ENCODE results near the gene FAM47E. TPM values are rescaled to one million over a fixed set of nuclear protein-coding genes. Genes with fewer than 3 reads are reported as not detected.

The FAM47E gene, protein sequence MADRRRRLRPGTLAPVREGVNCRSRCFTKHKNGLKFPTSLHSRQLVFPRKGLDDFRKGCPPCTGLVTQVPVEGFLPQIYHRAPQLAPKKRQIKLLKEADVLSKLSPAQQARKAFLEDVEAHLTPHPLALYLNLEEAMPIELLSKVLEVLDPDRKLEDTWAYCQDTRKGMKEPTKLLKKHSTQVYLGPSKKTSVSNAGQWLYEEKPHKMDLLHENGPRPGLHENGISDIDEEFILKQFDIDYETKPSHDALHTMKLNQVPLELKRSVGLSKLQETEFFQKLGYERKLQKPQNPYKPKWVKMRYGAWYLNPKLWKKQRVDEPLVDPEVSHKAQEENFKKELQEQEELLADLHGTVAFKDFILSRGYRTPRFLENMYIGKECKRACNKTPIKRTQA
- total RNA-seq (1 to 10 TPM; 2.8 to 8.0 (median 4.8) TPM), polyA plus RNA-seq (10 to 100 TPM in 1 of 3 donors, 1 to 10 TPM in 2; 6.9 to 23.8 (median 7.7) TPM)
- long read RNA-seq, donor 1, result 0 reads
- long read RNA-seq, donor 2, result 0 reads
- long read RNA-seq, donor 3, partial matches to known transcripts, result 0 of 1 reads
- long read RNA-seq, donor 3, other reads (novel, unspliced or antisense), result 0 of 1 reads
- long read RNA-seq, donor 4, partial matches to known transcripts, result 0 of 3 reads
- long read RNA-seq, donor 4, other reads (novel, unspliced or antisense), result 3 of 3 reads
- long read RNA-seq, donor 5, partial matches to known transcripts, result 3 of 9 reads
- long read RNA-seq, donor 5, other reads (novel, unspliced or antisense), result 5 of 9 reads
- long read RNA-seq, donor 6, partial matches to known transcripts, result 0 of 2 reads
- long read RNA-seq, donor 6, other reads (novel, unspliced or antisense), result 2 of 2 reads
- long read RNA-seq, donor 7, result 0 reads
- long read RNA-seq, donor 8, partial matches to known transcripts, result 0 of 1 reads
- long read RNA-seq, donor 8, other reads (novel, unspliced or antisense), result 0 of 1 reads
- long read RNA-seq, donor 9, partial matches to known transcripts, result 0 of 2 reads
- long read RNA-seq, donor 9, other reads (novel, unspliced or antisense), result 0 of 2 reads
- long read RNA-seq, donor 10, result 0 reads

DNA sequence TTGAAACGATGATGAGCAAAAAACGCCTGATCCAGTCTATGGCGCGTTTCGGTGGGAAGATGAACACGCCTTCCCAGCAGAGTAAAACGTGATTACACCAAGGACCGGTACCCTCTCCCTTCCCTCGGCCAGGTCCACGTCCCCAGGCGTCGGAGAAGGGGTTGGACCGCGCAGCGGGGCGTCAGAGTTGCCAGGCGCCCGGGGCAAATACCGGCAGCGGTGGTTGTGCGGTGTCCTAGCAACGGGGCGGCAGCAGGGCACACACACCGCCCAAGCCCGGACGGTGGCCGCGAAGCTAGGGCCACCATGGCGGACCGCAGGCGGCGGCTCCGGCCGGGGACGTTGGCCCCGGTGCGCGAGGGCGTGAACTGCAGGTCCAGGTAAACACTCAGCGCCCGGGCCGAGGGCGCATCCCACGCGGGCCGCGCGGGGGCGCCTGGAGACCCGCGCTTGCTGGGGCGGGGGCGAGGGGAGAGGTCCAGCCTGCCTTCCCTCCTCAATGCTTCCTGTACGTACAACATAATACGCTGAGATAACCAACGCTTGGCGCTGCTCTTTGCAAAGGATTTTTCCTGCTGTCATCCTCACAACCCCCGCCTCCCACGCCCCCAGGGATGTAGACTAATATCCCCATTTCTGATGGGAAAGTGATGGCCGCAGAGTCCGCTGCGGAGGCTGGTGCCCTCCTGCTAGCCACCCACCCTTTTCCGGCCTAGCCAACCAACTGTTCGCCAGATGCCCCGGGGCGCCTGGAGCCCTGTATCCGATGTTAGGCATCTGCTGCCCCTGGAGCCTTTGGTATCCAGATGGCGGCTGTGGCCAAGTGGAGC, at the start of gene FAM47E:
Gene FAM47E (plus strand): TSS at position 281 of the 830 bp plus-strand sequence. CDS start 26 bp downstream, at position 307.
- peak within 1 kb of the TSS; percentile 22 to 64 (median 44) for H3K4me3 ChIP-seq
- peaks cover 4 to 7% of the 10 kb centered on the region in 2 donors for H3K4me1 ChIP-seq (replicated peaks in 1 of 2)
- H3K36me3 ChIP-seq (replicated peaks in 1 of 2), result no peaks in the 10 kb centered on the region
- peak; percentile 18 to 19 for TF ChIP-seq POLR2A (IDR thresholded peaks at IDR 0.05)
- TF ChIP-seq, protein P1, sequence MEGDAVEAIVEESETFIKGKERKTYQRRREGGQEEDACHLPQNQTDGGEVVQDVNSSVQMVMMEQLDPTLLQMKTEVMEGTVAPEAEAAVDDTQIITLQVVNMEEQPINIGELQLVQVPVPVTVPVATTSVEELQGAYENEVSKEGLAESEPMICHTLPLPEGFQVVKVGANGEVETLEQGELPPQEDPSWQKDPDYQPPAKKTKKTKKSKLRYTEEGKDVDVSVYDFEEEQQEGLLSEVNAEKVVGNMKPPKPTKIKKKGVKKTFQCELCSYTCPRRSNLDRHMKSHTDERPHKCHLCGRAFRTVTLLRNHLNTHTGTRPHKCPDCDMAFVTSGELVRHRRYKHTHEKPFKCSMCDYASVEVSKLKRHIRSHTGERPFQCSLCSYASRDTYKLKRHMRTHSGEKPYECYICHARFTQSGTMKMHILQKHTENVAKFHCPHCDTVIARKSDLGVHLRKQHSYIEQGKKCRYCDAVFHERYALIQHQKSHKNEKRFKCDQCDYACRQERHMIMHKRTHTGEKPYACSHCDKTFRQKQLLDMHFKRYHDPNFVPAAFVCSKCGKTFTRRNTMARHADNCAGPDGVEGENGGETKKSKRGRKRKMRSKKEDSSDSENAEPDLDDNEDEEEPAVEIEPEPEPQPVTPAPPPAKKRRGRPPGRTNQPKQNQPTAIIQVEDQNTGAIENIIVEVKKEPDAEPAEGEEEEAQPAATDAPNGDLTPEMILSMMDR (IDR thresholded peaks at IDR 0.05), result peak in 2 of 6 experiments; percentile 37 to 39
- WGBS, 4 donors, result 6 to 17% (median 7%) methylated on average over 23 to 68 of the region's 68 CpGs
- H3K27me3 ChIP-seq, result no peaks in the 10 kb centered on the region
- H3K9me3 ChIP-seq (replicated peaks in 1 of 3), result no peaks in the 10 kb centered on the region
- H3K27ac ChIP-seq, result peak within 1 kb of the TSS in 1 of 5 donors; percentile 59
- intact Hi-C loops (cut with DNase I), result loop anchor here (10.0 kb wide), 2 partner anchors 67 to 123 kb away; no protein-coding TSS in a partner anchor
- DNase-seq, result peak; percentile 79 to 92 (median 83)

DNA sequence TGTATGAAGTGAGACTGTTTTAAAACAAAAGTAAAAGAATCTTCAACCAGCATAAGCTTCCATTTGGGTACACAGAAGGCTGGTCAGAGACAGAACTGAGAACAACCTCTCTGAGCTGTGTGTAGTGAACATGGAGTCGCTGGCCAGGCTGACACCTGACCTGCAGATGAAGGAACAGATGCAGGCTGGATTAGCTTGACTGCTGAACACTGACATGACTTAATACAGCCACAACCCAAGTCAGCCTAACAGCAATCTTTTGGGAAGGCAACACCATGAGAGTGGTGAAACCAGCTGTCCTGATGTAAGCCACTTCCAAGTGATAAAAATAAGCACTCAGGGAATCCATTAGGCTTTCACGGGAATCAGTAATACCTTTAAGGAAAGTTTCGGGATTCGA, 48.0 kb upstream of the FAM47E start:
- TF ChIP-seq POLR2A (IDR thresholded peaks at IDR 0.05), result no peak
- TF ChIP-seq, protein P1 (IDR thresholded peaks at IDR 0.05), result no peak
- Histone ChIP-seq H3K36me3 (replicated peaks in 1 of 2) (no peaks in the 10 kb centered on the region), H3K4me1 (replicated peaks in 1 of 2) (peaks cover 9 to 81% of the 10 kb centered on the region in 2 donors), H3K4me3 (no peak overlapping the region), H3K27ac (no peak overlapping the region), H3K27me3 (no peaks in the 10 kb centered on the region), H3K9me3 (replicated peaks in 1 of 3) (no peaks in the 10 kb centered on the region)
- peak in 1 of 7 donors; percentile 8 for DNase-seq
- WGBS, 4 donors, result 89 to 95% (median 93%) methylated on average over 4 of the region's 4 CpGs
- intact Hi-C loops (cut with DNase I), result no loop called here

DNA sequence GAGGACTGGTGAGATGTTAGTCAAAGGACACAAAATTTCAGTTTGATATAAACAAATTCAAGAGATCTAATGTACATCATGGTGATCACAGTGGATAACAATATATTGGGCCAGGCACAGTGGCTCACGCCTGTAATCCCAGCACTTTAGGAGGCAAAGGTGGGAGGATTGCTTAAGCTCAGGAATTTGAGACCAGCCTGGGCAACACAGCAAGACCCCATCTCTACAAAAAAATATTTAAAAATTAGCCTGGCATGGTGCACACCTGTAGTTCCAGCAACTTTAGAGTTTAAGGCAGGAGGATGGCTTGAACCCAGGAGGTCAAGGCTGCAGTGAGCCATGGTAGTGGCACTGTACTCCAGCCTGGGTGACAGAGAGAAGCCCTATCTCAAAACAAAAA, 46.6 kb upstream of the FAM47E start:
- TF ChIP-seq POLR2A (IDR thresholded peaks at IDR 0.05), result no peak
- TF ChIP-seq, protein P1 (IDR thresholded peaks at IDR 0.05), result no peak
- WGBS, 4 donors, result 94 to 100% (median 99%) methylated on average over 1 of the region's 1 CpG
- Histone ChIP-seq H3K27ac (no peak overlapping the region), H3K4me3 (no peak overlapping the region), H3K27me3 (no peaks in the 10 kb centered on the region), H3K4me1 (replicated peaks in 1 of 2) (peaks cover 15 to 81% of the 10 kb centered on the region in 2 donors), H3K36me3 (replicated peaks in 1 of 2) (no peaks in the 10 kb centered on the region), H3K9me3 (replicated peaks in 1 of 3) (no peaks in the 10 kb centered on the region)
- DNase-seq, result no peak
- intact Hi-C loops (cut with DNase I), result no loop called here

Measured in adrenal gland (tissue), 19 donors.